Measurements from ENCODE around the gene SPINK4. TPM values are rescaled to one million over a fixed set of nuclear protein-coding genes. Genes with fewer than 3 reads are reported as not detected.

The SPINK4 gene
- total and polyA plus RNA-seq, 10 donors = 0.67 TPM; not detected in 9

DNA sequence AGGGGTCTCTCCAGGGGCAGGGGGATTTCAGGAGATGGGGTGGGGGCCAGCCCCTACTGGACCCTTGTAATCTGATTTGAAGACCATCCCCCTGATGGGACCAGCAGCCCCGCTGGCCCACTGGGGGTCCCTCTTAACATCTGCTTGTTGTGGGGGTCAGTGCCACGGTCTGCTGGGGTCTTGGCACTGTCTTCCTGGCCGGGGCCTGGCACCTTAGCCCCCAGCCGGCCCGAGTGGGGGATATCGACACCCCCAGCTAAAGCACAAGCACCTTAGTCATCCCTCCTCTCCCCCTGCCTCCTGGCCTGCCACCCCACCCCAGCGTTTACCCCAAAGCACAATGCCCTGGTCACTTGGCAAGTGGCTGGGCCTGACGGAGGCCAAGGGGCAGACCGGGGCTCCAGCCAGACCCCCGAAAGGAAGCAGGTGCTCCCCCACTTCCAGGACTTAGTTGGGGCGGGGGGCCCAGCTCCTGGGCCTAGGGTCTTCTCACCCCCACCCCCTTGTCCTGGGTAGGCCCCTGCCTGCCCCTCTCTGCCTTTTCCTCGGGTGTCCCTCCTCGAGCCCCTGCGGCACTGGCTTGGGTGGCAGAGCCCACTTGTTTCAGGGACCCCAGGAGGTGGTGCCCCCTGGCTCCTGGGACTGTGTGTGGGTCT, 49.0 kb downstream of the SPINK4 start:
- intact Hi-C loops (cut with DNase I; ENCODE audit: low total_unique reads) = loop anchor here (10.0 kb wide), 1 partner anchor 176 kb away; no protein-coding TSS in a partner anchor
- 62 to 72% (median 66%) methylated on average over 9 to 14 of the region's 14 CpGs for WGBS, 5 donors
- peaks cover 0 to 35% (median 2%) of the 10 kb centered on the region in 6 donors for H3K36me3 ChIP-seq
- peak; percentile 83 for DNase-seq
- peak overlapping the region in 2 of 8 donors; percentile 69 to 75 for H3K4me3 ChIP-seq
- no peak for TF ChIP-seq POLR2AphosphoS5 (IDR thresholded peaks at IDR 0.05)
- TF ChIP-seq CTCF (IDR thresholded peaks at IDR 0.05 in 8 of 11, conservative IDR thresholded peaks at IDR 0.05 in 3 of 11) = no peak
- TF ChIP-seq POLR2A (IDR thresholded peaks at IDR 0.05) = no peak
- peaks cover 14 to 74% (median 50%) of the 10 kb centered on the region in 6 donors for H3K4me1 ChIP-seq
- H3K27ac ChIP-seq = peak overlapping the region; percentile 96 to 100 (median 98)
- H3K9me3 ChIP-seq = no peaks in the 10 kb centered on the region
- no peaks in the 10 kb centered on the region for H3K27me3 ChIP-seq (replicated peaks in 1 of 7)

DNA sequence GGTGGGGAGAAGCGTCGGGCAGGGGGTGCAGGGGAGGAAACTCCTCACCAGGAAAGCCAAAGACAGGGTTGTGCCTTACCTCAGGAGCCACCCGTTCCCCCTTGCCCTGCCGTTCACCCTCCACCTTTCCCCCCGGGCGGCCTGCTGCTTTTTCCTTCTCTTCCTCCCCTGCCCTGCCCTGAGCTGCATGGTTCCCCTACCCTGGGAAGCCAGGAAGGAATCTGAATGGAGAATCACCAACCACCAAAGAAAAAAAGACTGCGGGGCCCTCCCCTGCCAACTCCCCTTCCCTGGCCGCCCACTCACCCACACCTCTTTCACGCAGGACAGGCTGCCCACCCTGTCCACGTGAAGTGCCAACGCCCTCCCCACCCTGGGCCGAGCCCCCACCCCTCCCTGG, 49.5 kb downstream of the SPINK4 start:
- peak overlapping the region; percentile 96 to 100 (median 98) for H3K27ac ChIP-seq
- peaks cover 0 to 36% (median 3%) of the 10 kb centered on the region in 6 donors for H3K36me3 ChIP-seq
- WGBS, 5 donors = 2 to 5% (median 4%) methylated on average over 9 to 12 of the region's 12 CpGs
- no peaks in the 10 kb centered on the region for H3K27me3 ChIP-seq (replicated peaks in 1 of 7)
- H3K4me1 ChIP-seq = peaks cover 14 to 79% (median 56%) of the 10 kb centered on the region in 6 donors
- intact Hi-C loops (cut with DNase I; ENCODE audit: low total_unique reads) = loop anchor here (10.0 kb wide), 1 partner anchor 175 kb away; no protein-coding TSS in a partner anchor
- TF ChIP-seq CTCF (IDR thresholded peaks at IDR 0.05 in 8 of 11, conservative IDR thresholded peaks at IDR 0.05 in 3 of 11) (no peak), POLR2AphosphoS5 (IDR thresholded peaks at IDR 0.05) (no peak), POLR2A (IDR thresholded peaks at IDR 0.05) (no peak)
- DNase-seq = peak; percentile 84
- H3K9me3 ChIP-seq = no peaks in the 10 kb centered on the region
- H3K4me3 ChIP-seq = peak overlapping the region in 7 of 8 donors; percentile 61 to 92 (median 75)

DNA sequence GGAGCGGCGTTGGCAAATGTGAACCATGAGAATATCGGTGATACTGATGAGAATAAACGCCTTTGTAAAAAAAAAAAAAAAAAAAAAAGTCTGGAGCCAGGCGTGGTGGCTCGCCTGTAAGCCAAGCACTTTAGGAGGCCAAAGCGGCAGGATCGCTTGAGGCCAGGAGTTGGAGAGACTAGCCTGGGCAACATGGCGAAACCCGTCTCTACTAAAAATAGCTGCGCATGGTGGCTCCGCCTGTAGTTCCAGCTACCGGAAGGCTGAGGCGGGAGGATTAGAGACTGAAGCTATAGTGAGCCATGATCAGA, 49.9 kb downstream of the SPINK4 start:
- peak overlapping the region; percentile 96 to 100 (median 98) for H3K27ac ChIP-seq
- H3K4me3 ChIP-seq = peak overlapping the region; percentile 61 to 92 (median 75)
- no peak for TF ChIP-seq POLR2A (IDR thresholded peaks at IDR 0.05)
- TF ChIP-seq CTCF (IDR thresholded peaks at IDR 0.05 in 8 of 11, conservative IDR thresholded peaks at IDR 0.05 in 3 of 11) = no peak
- TF ChIP-seq POLR2AphosphoS5 (IDR thresholded peaks at IDR 0.05) = no peak
- no peak for DNase-seq
- H3K36me3 ChIP-seq = peaks cover 0 to 40% (median 4%) of the 10 kb centered on the region in 6 donors
- 0 to 3% (median 0%) methylated on average over 14 of the region's 14 CpGs for WGBS, 5 donors
- H3K9me3 ChIP-seq = no peaks in the 10 kb centered on the region
- H3K4me1 ChIP-seq = peaks cover 17 to 83% (median 60%) of the 10 kb centered on the region in 6 donors
- no peaks in the 10 kb centered on the region for H3K27me3 ChIP-seq (replicated peaks in 1 of 7)
- intact Hi-C loops (cut with DNase I; ENCODE audit: low total_unique reads) = loop anchor here (10.0 kb wide), 1 partner anchor 175 kb away; no protein-coding TSS in a partner anchor

GRCh38 chr9:33290247-33291030, 50.5 kb downstream of the SPINK4 start, which contains the start of gene NFX1:
Gene NFX1 (plus strand): TSS chr9:33290516. CDS start chr9:33290573, 57 bp downstream.
- Histone ChIP-seq H3K4me3 (peak within 1 kb of the TSS; percentile 61 to 92 (median 75)), H3K4me1 (peaks cover 23 to 88% (median 65%) of the 10 kb centered on the region in 6 donors), H3K36me3 (peaks cover 0 to 42% (median 8%) of the 10 kb centered on the region in 6 donors), H3K27ac (peak within 1 kb of the TSS; percentile 96 to 100 (median 98)), H3K9me3 (no peaks in the 10 kb centered on the region), H3K27me3 (replicated peaks in 1 of 7) (no peaks in the 10 kb centered on the region)
- TF ChIP-seq POLR2A (IDR thresholded peaks at IDR 0.05) (peak; percentile 73 to 93 (median 93)), POLR2AphosphoS5 (IDR thresholded peaks at IDR 0.05) (peak; percentile 99 to 100 (median 99)), CTCF (IDR thresholded peaks at IDR 0.05 in 8 of 11, conservative IDR thresholded peaks at IDR 0.05 in 3 of 11) (peak in 3 of 11 experiments; percentile 9 to 50 (median 23))
- peak; percentile 100 for DNase-seq
- WGBS, 5 donors = 0% methylated on average over 36 to 63 of the region's 63 CpGs
- intact Hi-C loops (cut with DNase I; ENCODE audit: low total_unique reads) = no loop called here
